Measurements from ENCODE around the gene CLDN22. TPM values are rescaled to one million over a fixed set of nuclear protein-coding genes. Genes with fewer than 3 reads are reported as not detected.

CLDN22 gene
- total RNA-seq, 1 donor from 2014 or later: not detected

DNA sequence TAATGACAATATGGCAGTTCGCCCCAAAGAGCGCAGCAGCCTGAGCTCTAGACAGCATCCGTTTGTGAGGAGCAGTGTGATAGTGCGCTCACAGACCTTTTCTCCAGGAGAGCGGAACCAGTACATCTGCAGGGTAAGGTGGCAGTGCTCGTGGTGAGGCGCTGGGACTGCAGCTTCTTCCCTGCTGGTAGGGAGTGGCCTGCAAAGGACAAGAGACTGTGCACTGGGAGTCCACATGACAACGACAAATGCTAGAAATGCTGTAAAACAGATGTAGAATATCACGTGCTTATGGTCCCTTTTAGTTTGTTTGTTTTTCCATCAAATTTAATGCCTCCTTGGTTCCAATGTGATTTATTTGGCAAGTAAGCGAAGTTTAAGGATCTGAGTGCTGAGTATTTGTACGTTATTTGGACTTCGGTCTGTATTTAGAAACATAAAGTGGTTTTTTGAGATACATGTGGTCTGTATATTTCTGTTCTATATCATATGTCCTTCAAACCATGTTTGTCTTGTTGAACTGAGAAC, 35.8 kb downstream of the CLDN22 start:
- no peak overlapping the region for H3K4me3 Mint-ChIP-seq
- TF ChIP-seq, protein P1, sequence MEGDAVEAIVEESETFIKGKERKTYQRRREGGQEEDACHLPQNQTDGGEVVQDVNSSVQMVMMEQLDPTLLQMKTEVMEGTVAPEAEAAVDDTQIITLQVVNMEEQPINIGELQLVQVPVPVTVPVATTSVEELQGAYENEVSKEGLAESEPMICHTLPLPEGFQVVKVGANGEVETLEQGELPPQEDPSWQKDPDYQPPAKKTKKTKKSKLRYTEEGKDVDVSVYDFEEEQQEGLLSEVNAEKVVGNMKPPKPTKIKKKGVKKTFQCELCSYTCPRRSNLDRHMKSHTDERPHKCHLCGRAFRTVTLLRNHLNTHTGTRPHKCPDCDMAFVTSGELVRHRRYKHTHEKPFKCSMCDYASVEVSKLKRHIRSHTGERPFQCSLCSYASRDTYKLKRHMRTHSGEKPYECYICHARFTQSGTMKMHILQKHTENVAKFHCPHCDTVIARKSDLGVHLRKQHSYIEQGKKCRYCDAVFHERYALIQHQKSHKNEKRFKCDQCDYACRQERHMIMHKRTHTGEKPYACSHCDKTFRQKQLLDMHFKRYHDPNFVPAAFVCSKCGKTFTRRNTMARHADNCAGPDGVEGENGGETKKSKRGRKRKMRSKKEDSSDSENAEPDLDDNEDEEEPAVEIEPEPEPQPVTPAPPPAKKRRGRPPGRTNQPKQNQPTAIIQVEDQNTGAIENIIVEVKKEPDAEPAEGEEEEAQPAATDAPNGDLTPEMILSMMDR (conservative IDR thresholded peaks at IDR 0.05): no peak
- no peaks in the 10 kb centered on the region for H3K9me3 Mint-ChIP-seq
- H3K4me1 Mint-ChIP-seq: no peaks in the 10 kb centered on the region
- peaks cover 19% of the 10 kb centered on the region for H3K36me3 Mint-ChIP-seq (ENCODE audit: low read depth)
- H3K27me3 Mint-ChIP-seq (ENCODE audit: low read depth): no peaks in the 10 kb centered on the region
- H3K27ac Mint-ChIP-seq (ENCODE audit: unreplicated experiment): no peak overlapping the region
- no peak for DNase-seq (ENCODE audit: low read depth, low spot score)

DNA sequence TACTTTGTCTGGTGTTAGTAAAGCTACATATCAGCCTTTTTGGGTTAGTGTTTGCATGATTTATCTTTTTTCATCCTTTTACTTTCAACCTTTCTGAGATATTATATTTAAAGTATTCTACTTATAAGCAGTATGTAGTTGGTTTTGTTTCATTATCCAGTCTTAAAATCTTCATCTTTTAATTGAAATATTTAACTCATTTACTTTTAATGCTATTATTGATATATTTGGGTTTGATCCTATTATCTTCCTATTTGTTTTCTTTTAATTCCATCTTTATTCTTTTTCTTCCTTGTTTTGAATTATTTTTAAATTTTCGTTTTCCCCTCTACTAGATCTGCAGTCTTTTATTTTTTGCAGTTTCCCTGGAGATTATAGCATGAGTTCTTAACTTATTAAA, 44.0 kb downstream of the CLDN22 start:
- Mint-ChIP-seq H3K27me3 (ENCODE audit: low read depth) (no peaks in the 10 kb centered on the region), H3K9me3 (peaks cover 12% of the 10 kb centered on the region), H3K27ac (ENCODE audit: unreplicated experiment) (no peak overlapping the region), H3K36me3 (ENCODE audit: low read depth) (peaks cover 38% of the 10 kb centered on the region), H3K4me1 (no peaks in the 10 kb centered on the region), H3K4me3 (no peak overlapping the region)
- TF ChIP-seq, protein P1 (conservative IDR thresholded peaks at IDR 0.05): no peak
- no peak for DNase-seq (ENCODE audit: low read depth, low spot score)

DNA sequence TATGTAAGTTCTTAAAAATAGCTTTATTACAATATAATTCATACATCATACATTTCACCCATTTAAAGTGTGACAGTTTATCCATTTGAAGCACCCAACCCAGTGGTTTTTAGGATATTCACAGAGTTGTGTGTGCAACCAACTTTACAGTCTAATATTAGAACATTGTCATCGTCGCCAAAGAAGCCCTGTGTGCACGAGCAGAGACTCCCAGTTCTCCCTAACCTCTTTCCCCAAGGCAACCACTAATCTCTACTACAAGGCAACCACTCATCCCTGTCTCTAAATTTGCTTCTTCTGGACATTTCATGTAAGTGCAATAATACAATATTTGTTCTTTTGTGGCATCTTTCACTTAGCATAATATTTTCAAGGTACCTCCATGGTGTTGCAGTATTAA, 47.7 kb downstream of the CLDN22 start:
- no peak overlapping the region for H3K27ac Mint-ChIP-seq (ENCODE audit: unreplicated experiment)
- H3K36me3 Mint-ChIP-seq (ENCODE audit: low read depth): peaks cover 37% of the 10 kb centered on the region
- TF ChIP-seq, protein P1 (conservative IDR thresholded peaks at IDR 0.05): no peak
- peaks cover 12% of the 10 kb centered on the region for H3K9me3 Mint-ChIP-seq
- no peaks in the 10 kb centered on the region for H3K4me1 Mint-ChIP-seq
- no peaks in the 10 kb centered on the region for H3K27me3 Mint-ChIP-seq (ENCODE audit: low read depth)
- no peak for DNase-seq (ENCODE audit: low read depth, low spot score)
- no peak overlapping the region for H3K4me3 Mint-ChIP-seq

DNA sequence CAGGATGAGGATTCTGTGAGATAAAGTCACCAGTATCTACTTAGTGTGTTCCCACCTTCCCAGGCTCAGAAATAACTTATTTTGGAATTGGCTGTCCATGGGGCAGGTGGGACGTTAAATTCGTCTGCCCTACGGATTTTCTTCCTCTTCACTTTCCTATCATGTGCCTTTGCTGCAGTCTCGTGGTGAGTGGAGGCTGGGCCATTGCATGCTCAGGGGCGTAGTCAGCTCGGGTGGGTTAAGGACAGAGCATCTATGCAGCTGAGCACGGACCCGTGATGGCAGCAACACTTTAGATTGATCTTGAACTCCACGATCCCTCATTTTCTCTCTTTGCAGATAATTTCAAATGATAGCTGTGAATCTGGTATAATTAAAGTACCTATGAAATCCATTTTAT, 51.5 kb downstream of the CLDN22 start:
- H3K4me1 Mint-ChIP-seq: no peaks in the 10 kb centered on the region
- H3K27ac Mint-ChIP-seq (ENCODE audit: unreplicated experiment): no peak overlapping the region
- peaks cover 17% of the 10 kb centered on the region for H3K36me3 Mint-ChIP-seq (ENCODE audit: low read depth)
- H3K4me3 Mint-ChIP-seq: no peak overlapping the region
- TF ChIP-seq, protein P1 (conservative IDR thresholded peaks at IDR 0.05): no peak
- peaks cover under 1% of the 10 kb centered on the region for H3K9me3 Mint-ChIP-seq
- H3K27me3 Mint-ChIP-seq (ENCODE audit: low read depth): no peaks in the 10 kb centered on the region
- no peak for DNase-seq (ENCODE audit: low read depth, low spot score)

Other genes with a start within 250 kb of the CLDN22 start
- 24.6 and 25.1 TPM in 2 replicates for gene WWC2, start 221.0 kb downstream of the CLDN22 start, total RNA-seq
- gene CLDN24, start 2.1 kb upstream of the CLDN22 start, total RNA-seq: not detected in 2 replicates
- 23.8 and 27.7 TPM in 2 replicates for gene CDKN2AIP, start 124.4 kb upstream of the CLDN22 start, total RNA-seq
- 16.9 and 18.1 TPM in 2 replicates for gene ING2, start 184.8 kb upstream of the CLDN22 start, total RNA-seq

All from neural crest cell (in vitro differentiated cells).